Heart right ventricle (tissue), 16 donors: ENCODE measurements around the gene HIF1AN. TPM values are rescaled to one million over a fixed set of nuclear protein-coding genes. Genes with fewer than 3 reads are reported as not detected.
"Not testable (repeated sequence)": the region's sequence is repeated elsewhere in the genome, so short reads cannot be mapped to it uniquely, and the experiment has no call there.

Source experiments
- ATAC-seq, 8 donors: fragments of 200-7000 bp; cut with Tn5 transposase; one replicate each; pipeline ENCODE4 v1.9.1; 2020; ENCODE audit warnings: mild to moderate bottlenecking in 8 of 8, moderate library complexity in 8 of 8, moderate number of reproducible peaks in 1 of 8
- DNase-seq, 2 donors: peaks; one replicate each; pipeline ENCODE4 v3.0.0-alpha.2; 2020
- H3K27ac ChIP-seq, 10 donors: fragments of 200-600 bp; sonication (generic) in 2 of 10; one replicate each; pipeline versions ENCODE4 v1.5.0 to v1.8.0; 2020 to 2022; ENCODE audit warnings: mild to moderate bottlenecking in 3 of 10
- H3K27me3 ChIP-seq, 7 donors: fragments of 200-600 bp; one replicate each; pipeline ENCODE4 v1.8.0; 2021 to 2022; ENCODE audit warnings: mild to moderate bottlenecking in 2 of 7
- H3K36me3 ChIP-seq, 9 donors: fragments of 200-600 bp; sonication (generic) in 1 of 9; one replicate each; pipeline versions ENCODE4 v1.5.0 to v1.8.0; 2020 to 2022; ENCODE audit warnings: mild to moderate bottlenecking in 2 of 9
- H3K4me1 ChIP-seq, 9 donors: fragments of 200-600 bp; sonication (generic) in 1 of 9; one replicate each; pipeline versions ENCODE4 v1.5.0 to v1.8.0; 2020 to 2022; ENCODE audit warnings: mild to moderate bottlenecking in 4 of 9
- H3K4me3 ChIP-seq, 10 donors: fragments of 200-600 bp; sonication (generic) in 2 of 10; one replicate each; pipeline versions ENCODE4 v1.5.0 to v1.8.0; 2020 to 2022; ENCODE audit warnings: mild to moderate bottlenecking in 7 of 10, moderate library complexity in 2 of 10
- H3K9me3 ChIP-seq, 11 donors: fragments of 200-600 bp in 10 of 11; sonication (generic) in 2 of 11; one replicate each; pipeline versions ENCODE4 v1.5.0 to v1.8.0; 2013 to 2022; ENCODE audit warnings: mild to moderate bottlenecking in 2 of 11, control low read depth in 1 of 11, moderate library complexity in 1 of 11
- CTCF ChIP-seq, 9 donors: fragments of 200-600 bp; sonication (generic) in 2 of 9; IDR thresholded peaks; one replicate each; pipeline versions ENCODE4 v1.5.0 to v1.8.0; 2021 to 2022; ENCODE audit warnings: antibody characterized with exemption in 9 of 9, mild to moderate bottlenecking in 5 of 9, moderate library complexity in 1 of 9
- WGBS, 2 donors: extraction: QIAGEN DNeasy Blood & Tissue Kit; methylation state at CpG; one replicate each; pipeline ENCODE4 v1.1.7; 2013; ENCODE audit warnings: inconsistent platforms in 1 of 2; 5-methylcytosine and 5-hydroxymethylcytosine counted together
- intact Hi-C, 10 donors: fragments of 100-400 bp; cut with DNase I; formaldehyde crosslinking; loops; one replicate each; pipeline versions ENCODE4 v1.11.1 to v1.14.2; 2022
- polyA plus RNA-seq, 2 donors: library from polyadenylated mRNA; stranded (reverse); fragments of 200-250 nt; gene quantifications; one replicate each; pipeline ENCODE4 v1.2.3, GENCODE V29; 2013
- total RNA-seq, 10 donors: library from RNA; stranded (reverse); fragmentation: NEBNext Ultra II Directional in 3 of 10; extraction: Animal tissue kit (Norgen Biotek cat#: 25700) in 3 of 10; gene quantifications; one replicate each; pipeline versions ENCODE4 v1.2.1 to v1.2.4, GENCODE V29; 2021 to 2023
- donor health status: Arrhythmogenic right ventricular cardiomyopathy.
- donor health status: ischemic (EF 13 %, LVEDD 7.1; RV severe dilation, severe dysfunction).
- donor health status: healthy with polysubstance abuse.
- donor health status: DM: no; HTN: yes; CAD: no.
- donor health status: DM: no; HTN: no; CAD: no.
- donor health status: ischemic (EF 25% LVEDD 6.9; RV normal size, moderate dysfunction).
- donor health status: ischemic (EF 25% LVEDD 5.7; RV mildly dilated, moderate dysfunction).
- donor health status: healthy.
- donor health status: DM: yes; HTN: yes; CAD: no.
- donor health status: Ischemic cardiomyopathy.
- donor health status: ischemic (EF 35%, LVEDD 5.7; RV mildly dilated, moderate dysfunction).
- donor health status: nonischemic (EF 11% LVEDD 7.7; RV severe dilation, severe dysfunction).
- donor health status: DM: yes; HTN: yes; CAD: no.
- donor health status: PGD.
- donor health status: ischemic (EF 29% LVEDD 5.4; RV normal size, mild dysfunction).
- donor health status: nonischemic (EF 23%, LVEDD 6.1; RV moderate dilation, normal function).

HIF1AN gene
- total and polyA plus RNA-seq, 12 donors = 7.1 to 66.8 (median 48.4) TPM

GRCh38 chr10:100568912-100569311, 33.2 kb downstream of the HIF1AN start:
- ATAC-seq = no peak
- Histone ChIP-seq H3K4me3 (no peak overlapping the region), H3K27ac (no peak overlapping the region), H3K9me3 (no peaks in the 10 kb centered on the region), H3K36me3 (no peaks in the 10 kb centered on the region), H3K4me1 (no peaks in the 10 kb centered on the region), H3K27me3 (peaks cover 0 to 96% (median 90%) of the 10 kb centered on the region in 7 donors)
- WGBS, 2 donors = 79 to 89% methylated on average over 3 of the region's 3 CpGs
- no peak for DNase-seq
- no peak for TF ChIP-seq CTCF (IDR thresholded peaks at IDR 0.05)
- intact Hi-C loops = loop anchor here in 9 of 10 donors (5.0 to 10.0 kb wide), 5 partner anchors 166 to 316 kb away; partner anchors contain the start of gene PAX2 (in 3 of the 9)

GRCh38 chr10:100569687-100570481, 34.1 kb downstream of the HIF1AN start:
- no peak for DNase-seq
- Histone ChIP-seq H3K4me1 (no peaks in the 10 kb centered on the region), H3K9me3 (no peaks in the 10 kb centered on the region), H3K36me3 (no peaks in the 10 kb centered on the region), H3K4me3 (no peak overlapping the region), H3K27me3 (peaks cover 0 to 94% (median 82%) of the 10 kb centered on the region in 7 donors), H3K27ac (no peak overlapping the region)
- WGBS, 2 donors = 15 to 18% methylated on average over 28 of the region's 28 CpGs
- no peak for TF ChIP-seq CTCF (IDR thresholded peaks at IDR 0.05)
- intact Hi-C loops = loop anchor here in 9 of 10 donors (5.0 to 10.0 kb wide), 5 partner anchors 165 to 315 kb away; partner anchors contain the start of gene PAX2 (in 3 of the 9)
- no peak for ATAC-seq

- no peak for TF ChIP-seq CTCF (IDR thresholded peaks at IDR 0.05)
- intact Hi-C loops = no loop called here
- no peaks in the 10 kb centered on the region for H3K36me3 ChIP-seq
- DNase-seq = no peak
- no peak for ATAC-seq
- H3K4me3 ChIP-seq = no peak overlapping the region
- H3K27ac ChIP-seq = no peak overlapping the region
- no peaks in the 10 kb centered on the region for H3K9me3 ChIP-seq
- H3K27me3 ChIP-seq = peaks cover 0 to 92% (median 76%) of the 10 kb centered on the region in 7 donors
- H3K4me1 ChIP-seq = no peaks in the 10 kb centered on the region
- 40 to 41% methylated on average over 8 of the region's 8 CpGs for WGBS, 2 donors
These were observed 34.8 kb downstream of the HIF1AN start for GRCh38 chr10:100570506-100570905.

- 87 to 90% methylated on average over 24 of the region's 24 CpGs for WGBS, 2 donors
- no peak overlapping the region for H3K4me3 ChIP-seq
- H3K27ac ChIP-seq = no peak overlapping the region
- ATAC-seq (no peak), DNase-seq (no peak)
- peaks cover 0 to 92% (median 69%) of the 10 kb centered on the region in 7 donors for H3K27me3 ChIP-seq
- intact Hi-C loops = no loop called here
- no peaks in the 10 kb centered on the region for H3K4me1 ChIP-seq
- no peaks in the 10 kb centered on the region for H3K9me3 ChIP-seq
- H3K36me3 ChIP-seq = no peaks in the 10 kb centered on the region
- TF ChIP-seq CTCF (IDR thresholded peaks at IDR 0.05) = no peak
These were observed 35.5 kb downstream of the HIF1AN start for GRCh38 chr10:100571084-100571856.

- H3K27me3 ChIP-seq = peaks cover 0 to 73% (median 41%) of the 10 kb centered on the region in 7 donors
- intact Hi-C loops, DNase-seq: not testable (repeated sequence)
These were observed 39.4 kb downstream of the HIF1AN start for GRCh38 chr10:100575146-100575545.

More at GRCh38 chr10:100575146-100575545, 39.4 kb downstream of the HIF1AN start:
- not testable (repeated sequence) for H3K27ac ChIP-seq, H3K4me3 ChIP-seq, ATAC-seq, H3K9me3 ChIP-seq, H3K4me1 ChIP-seq, H3K36me3 ChIP-seq
- WGBS, 2 donors = 81 to 84% methylated on average over 7 of the region's 7 CpGs
